ENCODE results near the gene ARHGEF2. TPM values are rescaled to one million over a fixed set of nuclear protein-coding genes. Genes with fewer than 3 reads are reported as not detected.

ARHGEF2 gene
- total and polyA plus RNA-seq, 2 donors (not counting 1 experiment from before 2014, with no cell fraction given): 103 to 276 TPM

DNA sequence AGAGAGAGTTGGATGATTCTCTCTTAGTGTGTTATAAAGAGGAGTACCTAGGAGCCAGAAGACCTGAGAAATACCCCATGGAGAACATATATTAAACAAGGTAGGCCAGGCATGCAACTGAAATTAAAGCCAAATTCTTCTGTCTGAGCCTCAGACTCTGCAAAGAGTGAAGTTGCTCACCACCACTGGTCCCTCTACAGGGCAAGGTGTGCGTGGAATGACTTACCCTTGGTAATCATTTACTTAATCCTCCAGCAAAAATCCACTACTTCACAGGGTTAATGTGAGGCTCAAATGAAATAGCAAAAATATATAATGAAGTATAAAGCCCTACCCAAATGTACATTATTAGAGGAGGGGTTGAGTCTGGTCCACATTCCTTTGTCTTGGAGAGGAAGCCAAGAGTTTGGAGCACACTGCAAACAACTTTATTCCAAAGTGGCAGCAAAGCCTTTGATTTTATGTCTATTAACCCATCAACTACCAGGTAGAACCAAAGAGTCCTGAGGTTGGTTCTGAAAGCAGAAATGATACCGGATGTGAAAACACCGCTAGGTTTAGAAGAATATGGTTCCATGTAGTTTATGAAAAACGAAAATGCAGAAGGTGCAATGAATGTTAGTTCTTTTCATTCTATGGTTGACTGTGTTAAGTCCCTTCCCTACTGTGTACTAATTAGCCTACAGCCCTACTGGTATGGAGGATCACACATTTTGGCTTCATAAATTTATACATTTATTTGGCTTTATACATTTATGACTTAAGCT lies 33.9 kb upstream of the ARHGEF2 start:
- Histone ChIP-seq H3K4me3 (replicated peaks in 1 of 4; ENCODE audit: control extremely low read depth in 1 of 4, insufficient read depth in 1 of 4, low read depth in 3 of 4, low read length in 4 of 4) (no peak overlapping the region), H4K20me1 (ENCODE audit: control insufficient read depth, extremely low read depth, insufficient read depth, low read length) (no peaks in the 10 kb centered on the region), H3K9me3 (ENCODE audit: control insufficient read depth, insufficient read depth, low read depth, low read length) (no peaks in the 10 kb centered on the region), H3K27me3 (ENCODE audit: control insufficient read depth, insufficient read depth, low read length) (no peaks in the 10 kb centered on the region), H3K9ac (ENCODE audit: insufficient read depth, low read length) (no peak overlapping the region), H2AFZ (ENCODE audit: low read length) (no peak overlapping the region), H3K27ac (ENCODE audit: insufficient read depth, low read length) (no peak overlapping the region), H3K79me2 (ENCODE audit: control insufficient read depth, insufficient read depth, low read length) (peaks cover 5% of the 10 kb centered on the region), H3K36me3 (ENCODE audit: control insufficient read depth, insufficient read depth, low read length) (peaks cover 39% of the 10 kb centered on the region), H3K4me1 (ENCODE audit: control insufficient read depth, extremely low read depth, insufficient read depth, low read length) (no peaks in the 10 kb centered on the region), H3K4me2 (ENCODE audit: extremely low read depth, insufficient read depth, low read length) (no peak overlapping the region)
- TF ChIP-seq, protein P1, sequence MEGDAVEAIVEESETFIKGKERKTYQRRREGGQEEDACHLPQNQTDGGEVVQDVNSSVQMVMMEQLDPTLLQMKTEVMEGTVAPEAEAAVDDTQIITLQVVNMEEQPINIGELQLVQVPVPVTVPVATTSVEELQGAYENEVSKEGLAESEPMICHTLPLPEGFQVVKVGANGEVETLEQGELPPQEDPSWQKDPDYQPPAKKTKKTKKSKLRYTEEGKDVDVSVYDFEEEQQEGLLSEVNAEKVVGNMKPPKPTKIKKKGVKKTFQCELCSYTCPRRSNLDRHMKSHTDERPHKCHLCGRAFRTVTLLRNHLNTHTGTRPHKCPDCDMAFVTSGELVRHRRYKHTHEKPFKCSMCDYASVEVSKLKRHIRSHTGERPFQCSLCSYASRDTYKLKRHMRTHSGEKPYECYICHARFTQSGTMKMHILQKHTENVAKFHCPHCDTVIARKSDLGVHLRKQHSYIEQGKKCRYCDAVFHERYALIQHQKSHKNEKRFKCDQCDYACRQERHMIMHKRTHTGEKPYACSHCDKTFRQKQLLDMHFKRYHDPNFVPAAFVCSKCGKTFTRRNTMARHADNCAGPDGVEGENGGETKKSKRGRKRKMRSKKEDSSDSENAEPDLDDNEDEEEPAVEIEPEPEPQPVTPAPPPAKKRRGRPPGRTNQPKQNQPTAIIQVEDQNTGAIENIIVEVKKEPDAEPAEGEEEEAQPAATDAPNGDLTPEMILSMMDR (conservative IDR thresholded peaks at IDR 0.05 in 1 of 2, IDR thresholded peaks at IDR 0.05 in 1 of 2; ENCODE audit: low read depth in 1 of 2, low read length in 2 of 2): no peak
- no peak for TF ChIP-seq EZH2 (IDR thresholded peaks at IDR 0.05; ENCODE audit: low read length, missing control alignments)
- DNase-seq (ENCODE audit: low read depth in 2 of 2): no peak

DNA sequence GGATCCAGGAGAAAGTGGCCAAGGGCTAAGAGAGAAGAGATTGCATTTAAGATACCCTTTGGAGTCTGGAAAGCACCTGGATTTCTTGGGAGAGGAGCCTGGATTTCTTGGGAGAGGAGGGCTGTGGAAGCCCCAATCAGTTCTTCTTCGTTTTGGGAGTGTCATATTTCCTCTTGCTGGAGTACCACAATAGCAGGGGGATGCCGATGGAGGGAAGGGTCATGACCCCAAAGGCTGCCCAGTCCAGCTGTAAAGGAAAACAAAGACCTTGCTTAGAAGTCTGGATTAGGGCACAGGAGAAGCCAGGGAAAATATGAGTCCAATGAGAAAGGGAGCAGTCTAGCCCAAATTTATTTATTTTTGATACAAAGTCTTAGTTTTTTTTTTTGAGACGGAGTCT lies 31.1 kb upstream of the ARHGEF2 start:
- no peak for DNase-seq (ENCODE audit: low read depth in 2 of 2)
- no peaks in the 10 kb centered on the region for H3K4me1 ChIP-seq (ENCODE audit: control insufficient read depth, extremely low read depth, insufficient read depth, low read length)
- TF ChIP-seq, protein P1 (conservative IDR thresholded peaks at IDR 0.05 in 1 of 2, IDR thresholded peaks at IDR 0.05 in 1 of 2; ENCODE audit: low read depth in 1 of 2, low read length in 2 of 2): no peak
- TF ChIP-seq EZH2 (IDR thresholded peaks at IDR 0.05; ENCODE audit: low read length, missing control alignments): no peak
- H3K9ac ChIP-seq (ENCODE audit: insufficient read depth, low read length): no peak overlapping the region
- H3K36me3 ChIP-seq (ENCODE audit: control insufficient read depth, insufficient read depth, low read length): peaks cover 32% of the 10 kb centered on the region
- no peaks in the 10 kb centered on the region for H4K20me1 ChIP-seq (ENCODE audit: control insufficient read depth, extremely low read depth, insufficient read depth, low read length)
- H3K27ac ChIP-seq (ENCODE audit: insufficient read depth, low read length): no peak overlapping the region
- H3K27me3 ChIP-seq (ENCODE audit: control insufficient read depth, insufficient read depth, low read length): no peaks in the 10 kb centered on the region
- H2AFZ ChIP-seq (ENCODE audit: low read length): no peak overlapping the region
- H3K4me3 ChIP-seq (replicated peaks in 1 of 4; ENCODE audit: control extremely low read depth in 1 of 4, insufficient read depth in 1 of 4, low read depth in 3 of 4, low read length in 4 of 4): no peak overlapping the region
- H3K79me2 ChIP-seq (ENCODE audit: control insufficient read depth, insufficient read depth, low read length): no peaks in the 10 kb centered on the region
- H3K4me2 ChIP-seq (ENCODE audit: extremely low read depth, insufficient read depth, low read length): no peak overlapping the region
- H3K9me3 ChIP-seq (ENCODE audit: control insufficient read depth, insufficient read depth, low read depth, low read length): no peaks in the 10 kb centered on the region

DNA sequence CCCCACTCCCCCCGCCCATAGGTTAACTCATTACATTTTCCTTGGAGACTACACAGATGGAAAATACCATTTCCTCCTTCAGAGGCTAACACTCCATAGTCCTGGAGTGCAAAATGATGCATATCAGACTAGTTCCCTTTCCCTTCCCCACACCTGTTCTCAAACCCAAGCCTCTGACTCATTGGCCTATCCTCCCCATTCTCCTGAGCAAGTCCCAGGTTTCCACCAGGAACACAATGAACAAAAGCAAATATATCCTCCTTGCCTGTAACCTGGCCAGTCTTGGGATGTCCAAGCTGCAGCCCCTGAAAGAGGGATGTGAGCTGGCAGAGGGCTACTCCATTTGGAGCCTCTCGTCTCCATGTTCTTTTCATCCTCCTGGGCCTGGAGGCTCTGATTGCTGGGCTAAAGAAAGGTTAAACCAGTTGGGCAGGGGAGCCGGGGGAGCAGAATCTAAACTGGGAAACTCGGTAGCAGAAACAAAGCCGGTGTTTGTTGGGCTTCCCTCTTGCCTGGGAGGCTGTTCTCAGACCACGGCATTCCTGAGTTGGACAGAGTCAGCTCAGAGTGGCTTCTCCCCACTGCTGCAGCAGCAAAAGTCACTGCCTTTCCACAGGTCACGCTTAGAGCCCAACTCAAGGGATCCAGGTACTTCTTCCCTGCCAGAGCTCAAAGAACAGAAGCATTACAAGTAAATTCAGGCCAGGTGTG lies 28.5 kb upstream of the ARHGEF2 start:
- Histone ChIP-seq H3K27me3 (ENCODE audit: control insufficient read depth, insufficient read depth, low read length) (no peaks in the 10 kb centered on the region), H3K9ac (ENCODE audit: insufficient read depth, low read length) (no peak overlapping the region), H2AFZ (ENCODE audit: low read length) (no peak overlapping the region), H3K4me1 (ENCODE audit: control insufficient read depth, extremely low read depth, insufficient read depth, low read length) (no peaks in the 10 kb centered on the region), H4K20me1 (ENCODE audit: control insufficient read depth, extremely low read depth, insufficient read depth, low read length) (no peaks in the 10 kb centered on the region), H3K27ac (ENCODE audit: insufficient read depth, low read length) (no peak overlapping the region), H3K9me3 (ENCODE audit: control insufficient read depth, insufficient read depth, low read depth, low read length) (no peaks in the 10 kb centered on the region), H3K4me3 (replicated peaks in 1 of 4; ENCODE audit: control extremely low read depth in 1 of 4, insufficient read depth in 1 of 4, low read depth in 3 of 4, low read length in 4 of 4) (no peak overlapping the region), H3K36me3 (ENCODE audit: control insufficient read depth, insufficient read depth, low read length) (peaks cover 20% of the 10 kb centered on the region), H3K79me2 (ENCODE audit: control insufficient read depth, insufficient read depth, low read length) (no peaks in the 10 kb centered on the region), H3K4me2 (ENCODE audit: extremely low read depth, insufficient read depth, low read length) (no peak overlapping the region)
- DNase-seq (ENCODE audit: low read depth in 2 of 2): no peak
- no peak for TF ChIP-seq EZH2 (IDR thresholded peaks at IDR 0.05; ENCODE audit: low read length, missing control alignments)
- TF ChIP-seq, protein P1 (conservative IDR thresholded peaks at IDR 0.05 in 1 of 2, IDR thresholded peaks at IDR 0.05 in 1 of 2; ENCODE audit: low read depth in 1 of 2, low read length in 2 of 2): no peak

Data from fibroblast of lung (primary cell).